GM19238 (cell line): ENCODE data around the gene NPDC1.

ENCODE experiments used
- DNase-seq: peaks from one replicate; pipeline ENCODE4 v3.0.0; 2011; ENCODE audit warnings: low spot score; ENCODE audit not compliant: insufficient read length

Gene NPDC1

DNA sequence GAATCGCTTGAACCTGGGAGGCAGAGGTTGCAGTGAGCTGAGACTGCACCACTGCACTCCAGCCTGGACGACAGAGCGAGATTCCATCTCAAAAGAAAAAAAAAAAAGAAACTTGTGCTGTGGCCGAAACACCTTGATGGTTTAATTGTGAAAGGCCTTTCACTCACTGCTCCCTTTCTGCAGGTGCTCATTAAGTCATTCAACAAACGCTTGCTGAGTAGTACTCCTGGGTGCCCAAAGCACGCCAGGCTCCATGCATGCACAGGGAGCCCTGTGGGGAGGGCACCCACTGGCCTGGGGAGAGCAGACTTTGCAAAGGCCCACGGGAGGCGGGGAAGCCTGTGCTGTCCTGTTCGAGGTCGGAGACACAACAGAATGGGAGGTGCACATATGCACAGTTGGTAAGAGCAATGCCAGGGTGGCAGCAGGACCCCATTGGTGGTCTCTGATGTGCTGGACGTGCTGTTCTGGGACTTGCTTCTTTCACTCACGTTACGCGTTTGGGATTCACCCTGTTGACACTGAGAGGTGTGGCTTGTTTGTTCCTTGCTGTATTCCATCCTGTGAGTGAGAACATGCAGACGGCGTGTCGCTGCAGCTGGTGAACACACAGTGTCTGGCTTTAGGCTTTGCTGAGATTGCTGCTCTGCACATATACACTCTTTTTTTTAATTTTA is 10.9 kb upstream of the NPDC1 start:
- DNase-seq: no peak

DNA sequence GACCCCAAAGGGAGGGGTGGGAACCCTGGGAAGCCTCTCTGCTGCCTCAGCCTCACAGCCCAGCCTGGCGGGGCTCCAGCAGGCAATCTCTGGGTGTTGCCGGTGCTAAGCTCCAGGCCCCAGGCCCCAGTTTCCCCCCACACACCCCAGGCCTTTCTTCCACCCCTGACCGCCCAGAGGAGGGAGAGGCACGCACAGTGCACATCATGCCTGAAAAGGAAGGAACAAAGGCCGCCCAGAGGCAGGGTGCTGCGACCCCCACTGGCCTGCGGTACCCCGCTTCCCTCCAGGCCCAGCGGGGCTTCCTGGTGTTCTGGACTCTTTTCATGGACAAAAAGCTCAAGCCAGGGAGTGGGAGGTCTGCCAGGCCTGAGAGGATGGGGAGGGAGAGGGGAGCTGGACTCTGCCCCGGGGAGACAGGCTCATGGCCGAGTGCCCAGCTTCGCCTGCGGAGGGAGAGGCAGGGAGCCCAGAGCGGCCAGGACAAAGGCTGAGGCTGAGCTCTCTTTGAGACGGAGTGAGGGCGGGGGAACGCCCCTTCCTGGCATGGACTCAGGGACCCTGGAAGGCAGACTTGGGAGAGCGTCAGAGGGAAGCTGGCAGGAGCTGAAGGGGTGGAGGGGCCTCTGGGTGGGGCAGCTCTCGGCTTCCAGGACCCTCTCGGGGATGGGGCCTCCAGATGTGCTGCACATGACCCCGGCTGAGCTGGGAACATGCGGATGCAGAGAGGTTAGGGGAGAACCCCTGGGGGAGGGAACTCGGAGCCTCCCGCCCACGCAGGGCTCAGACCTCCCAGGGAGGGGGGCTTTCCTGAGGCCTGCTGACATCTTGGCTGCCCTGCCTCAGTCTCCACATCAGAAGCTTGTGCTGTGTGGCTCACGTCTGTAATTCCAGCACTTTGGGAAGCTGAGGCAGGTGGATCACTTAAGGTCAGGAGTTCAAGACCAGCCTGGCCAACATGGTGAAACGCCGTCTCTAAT is 9.7 kb upstream of the NPDC1 start:
- DNase-seq: no peak

DNA sequence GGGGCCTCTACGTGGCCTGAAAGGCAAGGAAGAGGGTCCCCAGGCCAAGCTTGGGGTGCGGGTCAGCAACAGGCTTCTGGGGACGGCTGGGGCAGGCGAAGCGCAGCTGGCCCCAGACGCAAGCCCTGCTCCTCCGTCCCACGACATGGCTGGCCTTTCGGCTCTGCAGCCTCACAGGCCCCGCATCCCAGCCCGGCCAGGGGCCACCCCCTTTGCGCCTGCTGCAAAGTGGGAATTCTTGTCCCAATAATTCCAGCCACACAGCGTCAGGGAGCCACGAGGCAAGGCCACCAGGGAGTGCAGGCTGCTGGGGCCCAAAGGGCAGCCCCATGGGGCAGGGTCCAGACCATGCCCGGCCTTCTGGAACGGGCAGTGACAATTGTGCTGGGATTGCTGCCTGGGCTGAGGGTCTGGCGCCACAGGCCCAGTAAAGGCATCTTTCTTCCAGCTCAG is 9.0 kb upstream of the NPDC1 start:
- DNase-seq: no peak

DNA sequence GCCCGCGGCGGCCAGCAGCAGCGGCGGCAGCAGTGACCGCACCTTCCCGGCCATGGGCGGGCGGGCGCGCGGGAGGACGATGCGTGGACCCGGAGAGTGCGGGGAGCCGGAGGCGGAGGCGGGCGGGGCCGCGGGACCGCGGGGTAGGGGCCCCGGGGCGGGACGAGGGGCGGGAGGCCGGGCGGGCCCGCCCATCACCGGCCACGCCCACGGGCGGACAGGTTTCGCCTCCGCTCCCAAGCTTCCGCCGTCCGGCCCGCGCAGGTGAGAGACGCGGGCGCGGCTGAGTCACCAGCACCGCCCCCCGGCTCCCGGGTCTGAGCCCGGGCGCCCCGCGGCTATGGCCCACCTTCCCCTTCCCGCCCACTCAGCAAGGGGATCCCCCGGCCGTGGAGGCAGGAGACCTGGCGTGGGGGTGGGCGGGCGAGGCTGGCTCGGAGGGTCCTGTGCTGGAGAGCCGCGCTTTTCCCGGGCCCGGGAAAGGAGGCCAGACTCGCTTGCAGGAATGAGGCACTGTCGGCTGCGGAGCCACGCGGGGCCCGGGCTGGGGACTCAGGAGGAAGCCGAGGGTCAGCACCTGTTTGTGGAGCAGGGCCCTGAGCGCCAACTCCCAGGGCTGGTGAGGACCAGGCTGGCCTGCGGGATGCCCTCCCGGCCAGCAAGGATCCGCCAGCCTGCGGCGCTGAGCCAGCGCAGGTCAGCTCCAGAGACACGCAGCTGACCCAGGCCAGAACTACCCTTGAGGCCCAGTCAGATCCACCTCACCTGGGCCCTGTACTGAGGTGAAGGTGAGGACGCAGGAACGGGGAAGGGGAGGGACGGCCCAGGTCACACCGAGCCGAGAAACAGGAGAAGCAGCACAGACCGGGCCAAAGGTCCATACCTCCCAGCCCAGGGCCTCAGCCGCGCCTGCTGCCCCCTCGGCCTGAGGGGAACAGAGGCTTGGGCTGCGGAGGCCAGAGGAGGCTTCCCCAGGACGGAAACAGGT is 8.3 kb upstream of the NPDC1 start, which contains the start of gene ENTPD2:
Gene ENTPD2, minus strand, starts transcription at position 118 of the 988 bp plus-strand sequence. Its CDS starts 64 bp downstream, at position 54.
- DNase-seq: no peak

DNA sequence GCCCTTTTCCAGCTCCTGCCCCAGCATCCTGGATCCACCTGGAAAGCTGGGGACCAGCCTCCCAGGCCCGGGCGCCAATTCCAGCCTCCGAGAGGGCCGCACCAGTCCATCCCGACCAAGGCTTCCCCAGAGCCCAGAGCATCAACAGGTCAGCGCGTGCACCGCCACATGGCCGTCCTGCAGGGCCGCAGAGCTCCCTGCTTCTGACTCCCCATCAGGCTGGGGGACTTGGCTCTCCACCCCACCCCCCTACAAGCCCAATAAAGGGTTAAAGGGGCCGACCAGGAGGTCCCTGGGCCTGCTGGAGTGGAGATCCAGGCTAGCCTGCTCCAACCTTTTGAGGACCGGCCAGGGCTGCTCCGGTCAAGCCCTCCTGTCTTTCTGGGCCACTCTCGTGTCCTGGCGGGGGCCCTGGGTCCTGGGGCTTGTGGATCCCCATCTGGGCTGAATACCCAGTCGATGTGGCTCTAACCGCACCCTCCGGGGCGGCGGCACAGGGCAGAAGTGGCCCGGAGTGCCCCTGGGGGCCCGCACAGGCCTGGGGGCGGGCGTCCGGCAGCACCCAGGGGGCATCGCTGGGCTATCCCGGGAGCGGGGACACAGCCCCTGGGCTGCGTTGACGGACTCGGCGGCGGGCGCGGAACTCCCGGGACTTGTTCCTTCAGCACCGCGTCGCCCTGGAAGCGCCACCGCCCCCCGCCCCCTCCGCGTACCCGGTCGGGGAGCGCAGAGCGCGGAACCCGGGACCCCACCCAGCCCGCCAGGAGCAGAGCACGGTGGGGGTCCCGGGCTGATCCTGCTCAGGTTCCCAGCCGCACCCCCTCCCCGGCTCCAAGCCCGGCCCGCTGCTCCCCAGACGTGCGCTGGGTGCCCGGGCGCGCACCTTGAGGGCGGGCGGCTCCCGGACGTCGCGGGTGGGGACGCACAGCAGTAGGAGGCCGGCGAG is 7.3 kb upstream of the NPDC1 start:
- no peak for DNase-seq

DNA sequence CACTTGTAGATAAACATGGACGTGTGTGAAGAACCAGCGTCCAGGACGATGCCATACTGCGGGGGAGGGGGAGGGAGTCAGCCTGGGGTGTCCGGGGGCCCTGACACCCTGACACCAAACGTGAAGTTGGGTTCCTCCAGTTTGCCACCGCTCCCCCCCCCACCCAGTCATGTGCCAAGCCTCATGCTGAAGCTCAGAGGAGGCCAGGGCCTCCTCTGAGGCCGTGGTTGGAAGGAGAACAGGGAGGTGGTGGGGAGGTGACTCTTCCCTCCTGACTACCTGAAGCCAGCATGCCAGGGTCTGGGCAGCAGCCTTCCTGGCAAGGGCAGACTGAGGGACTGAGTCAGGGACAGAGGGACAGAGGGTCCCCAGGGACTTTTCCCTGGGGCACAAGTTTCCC is 6.3 kb upstream of the NPDC1 start:
- DNase-seq: no peak

DNA sequence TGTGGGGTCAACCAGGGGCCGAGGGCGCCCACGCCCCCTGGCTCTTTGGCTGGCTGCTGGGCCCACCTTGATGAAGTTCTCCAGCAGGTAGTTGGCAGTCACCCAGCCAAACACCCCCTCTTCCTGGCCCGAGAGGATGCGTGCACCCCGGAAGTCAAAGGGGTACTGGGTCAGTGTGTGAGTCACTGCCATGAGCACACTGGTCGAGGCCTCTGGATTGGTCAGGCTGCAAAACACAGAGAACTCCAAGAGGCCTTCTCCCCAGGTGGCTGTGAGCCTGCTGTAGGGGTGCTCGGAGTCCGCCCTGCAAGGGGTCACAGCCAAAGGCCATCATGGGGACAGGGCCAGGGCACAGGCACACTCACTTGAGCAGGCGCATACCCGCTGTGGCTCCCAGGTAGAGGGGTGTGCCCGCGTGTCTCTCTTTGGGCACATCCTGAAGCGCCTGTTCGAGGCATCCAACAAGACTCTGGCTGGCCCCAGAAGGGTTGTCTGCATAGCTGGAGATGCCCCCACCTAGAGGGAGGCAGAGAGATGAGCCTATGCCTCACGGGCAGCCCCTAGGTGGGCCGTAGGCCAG is 5.3 kb upstream of the NPDC1 start:
- DNase-seq: no peak

DNA sequence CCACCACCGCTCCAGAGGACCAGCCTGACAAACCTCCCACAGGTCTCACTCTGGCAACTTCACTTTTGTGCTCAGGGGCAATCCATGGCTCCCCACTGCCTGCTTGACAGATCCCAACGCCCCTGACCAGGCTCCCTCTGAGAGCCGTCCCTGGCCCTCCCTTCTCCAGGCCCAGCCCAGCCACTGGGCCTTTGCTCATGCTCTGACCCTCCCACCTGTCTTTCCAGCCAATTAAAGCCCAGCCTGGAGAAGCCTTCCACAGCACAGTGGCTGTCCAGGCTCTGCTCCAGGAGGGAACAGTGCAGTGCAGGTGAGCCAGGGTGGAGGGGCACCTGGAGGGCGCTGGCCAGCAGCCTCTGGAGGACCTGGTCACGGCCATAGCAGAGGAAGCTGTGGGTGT is 4.6 kb upstream of the NPDC1 start:
- DNase-seq: no peak

DNA sequence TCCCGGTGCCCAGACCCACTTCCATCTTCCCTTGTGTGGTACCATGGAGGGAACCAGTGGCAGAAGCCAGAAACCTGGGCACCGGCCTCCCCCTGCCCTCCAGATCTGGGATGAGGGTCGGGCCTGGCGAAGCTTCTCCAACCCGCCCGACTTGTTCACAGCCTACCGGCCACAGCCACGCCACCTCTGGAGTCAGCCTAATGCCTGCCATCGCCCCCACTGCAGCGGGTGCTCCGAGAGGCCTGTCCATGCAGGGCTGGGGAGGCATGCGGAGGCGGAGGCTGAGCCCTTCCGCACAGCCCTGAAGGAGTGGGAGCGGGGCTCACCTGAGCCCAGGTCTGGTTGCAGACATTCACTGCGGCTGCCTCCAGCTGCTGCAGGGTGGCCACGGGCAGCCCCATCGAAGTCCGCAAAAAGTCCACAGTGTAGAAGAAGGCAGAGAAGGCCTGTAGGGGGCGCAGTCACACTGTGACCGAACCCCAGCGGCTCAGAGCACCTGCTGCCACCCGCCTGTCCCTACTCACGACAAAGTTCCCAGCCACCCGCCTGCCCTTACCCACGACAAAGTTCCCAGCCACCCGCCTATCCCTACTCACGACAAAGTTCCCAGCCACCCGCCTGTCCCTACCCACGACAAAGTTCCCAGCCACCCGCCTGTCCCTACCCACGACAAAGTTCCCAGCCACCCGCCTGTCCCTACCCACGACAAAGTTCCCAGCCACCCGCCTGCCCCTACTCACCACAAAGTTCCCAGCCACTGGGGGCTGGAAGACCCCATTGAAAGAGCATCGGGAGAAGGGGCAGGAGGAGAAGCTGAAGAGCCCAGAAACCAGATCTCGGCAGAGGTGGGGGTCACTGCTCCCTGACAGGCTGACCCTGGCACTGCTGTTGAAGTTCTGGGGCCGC is 3.8 kb upstream of the NPDC1 start:
- no peak for DNase-seq

DNA sequence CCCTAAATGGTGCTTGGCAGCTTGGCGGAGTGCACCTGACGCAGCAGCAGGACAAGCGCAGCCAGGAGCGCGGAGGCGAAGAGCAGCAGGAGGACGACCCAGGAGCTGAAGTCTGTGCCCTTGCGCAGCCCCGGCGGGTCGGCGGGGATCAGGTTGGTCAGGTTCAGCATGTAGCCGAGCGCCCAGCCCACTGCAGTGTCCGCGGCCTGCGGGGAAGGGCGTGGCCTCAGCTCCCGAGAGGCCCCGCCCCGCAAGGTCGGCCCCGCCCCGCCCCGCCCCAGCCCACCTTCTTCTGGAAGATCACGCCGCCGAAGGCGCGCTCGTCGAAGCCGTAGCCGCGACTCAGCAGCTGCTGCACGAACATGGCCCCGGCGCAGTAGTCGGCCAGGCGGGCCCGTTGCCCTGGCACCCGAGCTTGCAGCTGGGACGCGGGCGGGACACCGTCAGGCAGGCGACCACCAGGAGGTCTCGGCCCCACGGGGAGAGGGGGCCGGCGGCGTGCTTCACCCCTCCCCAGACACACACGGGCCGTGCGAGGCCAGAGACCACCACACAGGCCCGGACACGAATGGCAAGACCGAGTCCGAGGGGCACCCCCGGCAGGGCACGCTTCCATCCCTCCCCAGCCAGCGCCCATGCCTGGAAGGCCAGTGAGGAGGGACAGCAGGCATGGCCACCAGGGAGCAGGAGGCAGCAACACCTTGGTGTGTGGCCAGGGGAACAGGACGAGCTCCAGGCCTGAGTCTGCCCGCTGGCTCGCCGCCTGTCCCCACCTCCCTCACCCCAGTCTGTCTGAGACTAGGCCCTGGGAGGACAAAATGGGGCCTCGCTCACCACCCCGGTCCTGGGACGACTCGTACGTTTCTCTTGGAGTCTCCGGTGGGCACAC is 2.9 kb upstream of the NPDC1 start:
- DNase-seq: no peak

DNA sequence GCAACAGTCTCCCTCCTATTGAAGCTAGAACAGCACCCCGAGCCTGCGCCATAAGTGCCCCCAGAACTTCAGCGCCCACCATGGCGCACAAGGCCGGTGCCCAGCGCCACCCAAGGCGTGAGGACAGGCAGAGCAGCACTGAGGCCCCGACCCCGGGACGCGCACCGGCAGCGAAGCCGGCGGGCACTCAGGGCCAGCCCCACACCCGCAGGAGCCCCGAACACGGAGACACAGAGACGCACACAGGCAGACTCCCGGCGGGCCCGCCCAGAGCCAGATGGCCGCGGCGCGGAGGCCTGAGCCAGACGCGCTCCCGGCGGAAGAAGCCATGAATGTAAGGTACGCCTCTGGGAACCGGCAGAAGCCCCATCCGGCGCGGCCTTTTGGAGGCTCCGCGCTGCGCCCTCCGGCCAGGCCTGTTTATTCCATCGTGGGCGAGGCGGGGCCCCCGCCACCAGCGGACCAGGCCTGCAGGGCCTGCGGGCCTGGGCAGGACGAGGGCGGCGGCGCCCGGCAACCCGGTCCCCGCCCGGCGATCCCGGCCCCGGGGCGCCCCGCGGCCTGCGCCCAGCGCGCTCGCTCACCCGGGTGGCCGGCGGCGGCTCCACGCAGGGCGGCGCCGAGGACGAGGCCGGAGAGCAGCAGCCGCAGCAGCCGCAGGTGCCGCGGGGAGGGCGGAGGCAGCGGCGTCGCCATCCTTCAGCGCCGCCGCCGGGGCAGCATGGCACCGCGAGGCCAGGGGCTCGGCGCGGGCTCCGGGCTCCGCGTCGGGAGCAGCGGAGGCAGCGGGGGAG is 486 bp downstream of the NPDC1 start:
- DNase-seq: no peak

DNA sequence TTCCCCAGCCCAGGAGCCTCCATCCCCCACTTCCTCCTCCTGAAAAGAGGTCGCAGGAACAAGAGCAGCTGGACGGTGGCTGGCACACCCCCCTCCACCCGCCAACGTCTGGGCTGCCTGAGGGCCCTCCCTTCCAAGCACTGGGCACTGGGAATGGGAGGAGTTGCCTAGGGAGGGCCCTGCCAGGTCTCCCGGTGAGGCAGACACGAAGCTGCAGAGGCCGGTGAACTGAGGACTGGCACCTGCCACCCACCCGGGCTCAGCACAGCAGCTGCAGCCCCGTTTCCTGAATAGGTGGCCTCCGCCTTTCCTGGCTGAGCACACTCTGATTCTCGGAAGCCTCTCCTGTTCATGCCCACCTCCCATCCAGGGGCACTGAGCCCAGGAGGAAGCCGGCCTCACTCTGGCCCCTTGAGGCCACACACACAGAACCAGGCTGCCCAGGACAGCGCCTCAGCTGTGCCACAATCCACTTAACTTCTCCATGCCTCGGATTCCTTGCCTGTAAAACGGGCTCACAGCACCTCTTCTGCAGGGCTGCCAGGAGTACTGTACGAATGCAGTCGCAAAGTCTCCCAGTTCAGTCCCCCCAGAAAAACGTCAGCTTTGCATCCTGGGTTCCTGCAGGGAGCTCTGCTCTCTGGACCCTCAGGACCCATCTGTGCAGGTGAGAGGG is 1.3 kb downstream of the NPDC1 start:
- no peak for DNase-seq

DNA sequence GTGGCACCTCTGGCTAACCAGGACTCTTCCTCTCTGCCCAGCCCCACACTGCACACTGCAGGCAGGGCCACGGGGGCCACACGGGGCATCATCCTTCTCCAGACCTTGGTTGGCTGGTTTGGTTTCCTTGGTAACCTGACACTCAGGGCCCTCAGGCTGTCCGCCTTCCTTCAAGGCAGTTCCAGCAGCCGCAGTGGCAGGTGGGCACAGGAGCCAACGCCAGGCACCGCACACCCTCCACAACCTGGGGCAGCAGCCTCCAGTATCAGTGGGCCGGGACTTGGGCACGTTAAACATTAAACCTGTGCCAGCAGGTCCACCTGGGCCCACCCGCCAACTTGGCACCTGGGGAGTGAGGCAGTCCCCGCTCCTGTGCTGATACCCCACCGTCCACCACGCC is 1.9 kb downstream of the NPDC1 start:
- no peak for DNase-seq

DNA sequence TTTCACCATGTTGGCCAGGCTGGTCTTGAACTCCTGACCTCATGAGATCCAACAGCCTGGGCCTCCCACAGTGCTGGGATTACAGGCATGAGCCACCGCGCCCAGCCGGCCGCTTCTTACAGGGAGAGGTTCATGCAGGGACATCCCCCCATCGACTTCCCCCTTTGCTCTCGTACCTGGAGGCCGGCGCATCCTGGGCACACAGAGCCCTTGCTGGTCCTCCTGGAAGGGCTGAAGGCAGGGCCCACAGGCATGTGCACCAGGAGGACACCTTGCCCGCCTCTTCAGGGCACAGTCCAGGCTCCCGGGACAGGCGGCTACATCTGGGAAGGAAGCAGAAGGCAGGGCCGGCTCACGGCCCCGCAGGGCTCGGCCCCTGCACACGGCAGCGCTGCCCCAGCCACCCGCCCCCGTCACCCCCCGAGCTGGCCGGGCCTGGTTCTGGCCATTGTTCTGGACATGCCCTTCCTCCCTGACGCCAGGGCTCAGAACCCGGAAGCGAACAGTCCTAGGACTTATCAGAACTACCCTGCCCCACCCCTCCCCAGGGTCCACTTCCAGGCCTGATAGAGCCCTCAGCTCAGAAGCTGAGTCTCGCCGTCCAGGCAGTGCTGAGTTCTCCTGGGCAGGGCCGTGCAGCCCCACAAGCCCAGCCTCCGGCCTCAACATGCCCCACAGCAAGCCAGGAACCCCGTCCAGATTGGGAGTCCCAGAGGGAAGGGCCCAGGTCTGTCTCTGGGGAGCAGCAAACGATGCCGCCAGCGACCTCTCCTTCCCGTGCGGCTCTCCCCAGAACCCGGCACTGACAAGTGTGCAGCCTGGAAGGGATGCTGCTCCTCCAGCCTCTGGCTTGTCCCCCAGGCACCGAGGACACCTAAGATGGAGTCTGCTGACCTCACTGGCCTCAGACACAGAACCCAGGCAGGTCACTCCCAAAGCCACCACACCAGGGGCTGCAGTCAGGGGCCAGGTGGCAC is 2.9 kb downstream of the NPDC1 start:
- no peak for DNase-seq

DNA sequence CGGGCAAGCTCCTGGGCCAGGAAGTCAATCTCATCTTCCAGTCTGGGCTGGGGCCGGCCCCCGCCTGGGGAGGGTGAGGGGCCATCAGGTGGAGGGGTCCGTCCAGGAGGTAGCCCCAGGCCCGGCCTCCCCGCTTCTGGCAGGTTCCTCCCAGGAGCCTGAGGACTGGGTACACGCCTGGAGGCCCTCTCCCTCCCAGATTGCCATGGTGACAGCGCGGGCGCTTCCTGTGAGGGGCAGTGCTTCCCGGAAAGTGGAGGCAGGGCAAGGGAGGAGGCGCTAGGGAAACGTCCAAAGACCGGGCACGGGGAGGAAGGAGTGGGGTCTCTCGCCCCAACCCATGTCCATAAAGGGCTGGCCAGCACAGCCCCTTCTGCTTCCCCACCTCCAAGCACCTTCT is 4.9 kb downstream of the NPDC1 start:
- no peak for DNase-seq
